Astrocyte (in vitro differentiated cells and primary cell): Measurements from ENCODE around the gene LRRC31. TPM values are rescaled to one million over a fixed set of nuclear protein-coding genes. Genes with fewer than 3 reads are reported as not detected.

Source experiments
- DNase-seq: peaks from one replicate; pipeline ENCODE4 v3.0.0-alpha.2; 2010; ENCODE audit warnings: low read depth
- FAIRE-seq: peaks from 2 replicates; lab custom pipeline; 2011; peaks lifted over from hg19 to GRCh38; lab: Jason Lieb, UNC
- H2AFZ ChIP-seq: 2 replicates; pipeline ENCODE4 v1.6.0; 2012; ENCODE audit warnings: low read depth, low read length, inconsistent platforms
- H3K27ac ChIP-seq: 2 replicates; pipeline ENCODE4 v1.5.1; 2011; ENCODE audit warnings: low read depth, low read length, inconsistent platforms
- H3K27me3 ChIP-seq: 2 replicates; pipeline ENCODE4 v1.6.0; 2011; ENCODE audit warnings: low read length, inconsistent platforms; ENCODE audit not compliant: insufficient read depth
- H3K36me3 ChIP-seq: 2 replicates; pipeline ENCODE4 v1.5.1; 2011; ENCODE audit warnings: low read length, inconsistent platforms; ENCODE audit not compliant: insufficient read depth
- H3K4me1 ChIP-seq: 2 replicates; pipeline ENCODE4 v1.5.1; 2011; ENCODE audit warnings: low read length, inconsistent platforms; ENCODE audit not compliant: insufficient read depth
- H3K4me2 ChIP-seq: 2 replicates; pipeline ENCODE4 v1.6.0; 2012; ENCODE audit warnings: low read length, inconsistent platforms
- H3K4me3 ChIP-seq: 2 replicates; pipeline ENCODE4 v1.5.1; 2011; ENCODE audit warnings: low read depth, mild to moderate bottlenecking, low read length, inconsistent platforms; ENCODE audit not compliant: insufficient read depth
- H3K79me2 ChIP-seq: 2 replicates; pipeline ENCODE4 v1.6.0; 2012; ENCODE audit warnings: mild to moderate bottlenecking, low read length, inconsistent platforms; ENCODE audit not compliant: insufficient read depth
- H3K9ac ChIP-seq: 2 replicates; pipeline ENCODE4 v1.6.0; 2012; ENCODE audit warnings: mild to moderate bottlenecking, low read length, inconsistent platforms
- H3K9me3 ChIP-seq: 2 replicates; pipeline ENCODE4 v1.5.1; 2012; ENCODE audit warnings: low read depth, mild to moderate bottlenecking, low read length, inconsistent platforms; ENCODE audit not compliant: insufficient read depth
- H4K20me1 ChIP-seq: 2 replicates; pipeline ENCODE4 v1.6.0; 2012; ENCODE audit warnings: low read length, inconsistent platforms; ENCODE audit not compliant: insufficient read depth
- H3K27ac Mint-ChIP-seq: one replicate; pipeline ENCODE4 v1.8.0; 2021; ENCODE audit warnings: mild to moderate bottlenecking, mixed read lengths; ENCODE audit not compliant: unreplicated experiment
- H3K27me3 Mint-ChIP-seq: one replicate; pipeline ENCODE4 v1.8.0; 2021; ENCODE audit warnings: low read depth, mixed read lengths; ENCODE audit not compliant: unreplicated experiment
- H3K36me3 Mint-ChIP-seq: one replicate; pipeline ENCODE4 v1.8.0; 2021; ENCODE audit warnings: low read depth, mixed read lengths; ENCODE audit not compliant: unreplicated experiment
- H3K4me1 Mint-ChIP-seq: one replicate; pipeline ENCODE4 v1.8.0; 2021; ENCODE audit warnings: low read depth, mixed read lengths; ENCODE audit not compliant: unreplicated experiment
- H3K4me3 Mint-ChIP-seq: one replicate; pipeline ENCODE4 v1.8.0; 2021; ENCODE audit warnings: mild to moderate bottlenecking, moderate library complexity, mixed read lengths; ENCODE audit not compliant: unreplicated experiment
- H3K9me3 Mint-ChIP-seq: one replicate; pipeline ENCODE4 v1.8.0; 2021; ENCODE audit warnings: mild to moderate bottlenecking, mixed read lengths; ENCODE audit not compliant: unreplicated experiment
- EZH2 ChIP-seq: IDR thresholded peaks from 2 replicates; pipeline ENCODE4 v1.6.1; 2012; ENCODE audit warnings: mild to moderate bottlenecking, low read length, inconsistent platforms; ENCODE audit not compliant: insufficient read depth
- total RNA-seq: library from RNA; stranded (reverse); gene quantifications from 2 replicates; pipeline ENCODE4 v1.2.1, GENCODE V29; 2021
- TF ChIP-seq, protein P1 (sequence below): IDR thresholded peaks from 2 replicates; pipeline ENCODE4 v1.5.1; 2011; ENCODE audit warnings: low read depth, mild to moderate bottlenecking, inconsistent platforms, low read length, moderate library complexity; ENCODE audit not compliant: insufficient read depth

LRRC31 gene
- total RNA-seq, 1 donor from 2014 or later: 0.16 TPM

- Mint-ChIP-seq H3K4me1 (peaks cover 13% of the 10 kb centered on the region), H3K27me3 (peaks cover 4% of the 10 kb centered on the region), H3K27ac (no peak overlapping the region), H3K36me3 (no peaks in the 10 kb centered on the region), H3K4me3 (no peak overlapping the region), H3K9me3 (peaks cover 20% of the 10 kb centered on the region)
- no peaks in the 10 kb centered on the region for H3K79me2 ChIP-seq
- H3K9me3 ChIP-seq: no peaks in the 10 kb centered on the region
- DNase-seq (no peak), FAIRE-seq (no peak)
- H3K27me3 ChIP-seq: no peaks in the 10 kb centered on the region
- TF ChIP-seq, protein P1, sequence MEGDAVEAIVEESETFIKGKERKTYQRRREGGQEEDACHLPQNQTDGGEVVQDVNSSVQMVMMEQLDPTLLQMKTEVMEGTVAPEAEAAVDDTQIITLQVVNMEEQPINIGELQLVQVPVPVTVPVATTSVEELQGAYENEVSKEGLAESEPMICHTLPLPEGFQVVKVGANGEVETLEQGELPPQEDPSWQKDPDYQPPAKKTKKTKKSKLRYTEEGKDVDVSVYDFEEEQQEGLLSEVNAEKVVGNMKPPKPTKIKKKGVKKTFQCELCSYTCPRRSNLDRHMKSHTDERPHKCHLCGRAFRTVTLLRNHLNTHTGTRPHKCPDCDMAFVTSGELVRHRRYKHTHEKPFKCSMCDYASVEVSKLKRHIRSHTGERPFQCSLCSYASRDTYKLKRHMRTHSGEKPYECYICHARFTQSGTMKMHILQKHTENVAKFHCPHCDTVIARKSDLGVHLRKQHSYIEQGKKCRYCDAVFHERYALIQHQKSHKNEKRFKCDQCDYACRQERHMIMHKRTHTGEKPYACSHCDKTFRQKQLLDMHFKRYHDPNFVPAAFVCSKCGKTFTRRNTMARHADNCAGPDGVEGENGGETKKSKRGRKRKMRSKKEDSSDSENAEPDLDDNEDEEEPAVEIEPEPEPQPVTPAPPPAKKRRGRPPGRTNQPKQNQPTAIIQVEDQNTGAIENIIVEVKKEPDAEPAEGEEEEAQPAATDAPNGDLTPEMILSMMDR: peak; percentile 2
- TF ChIP-seq EZH2: no peak
- no peaks in the 10 kb centered on the region for H3K36me3 ChIP-seq
- no peaks in the 10 kb centered on the region for H4K20me1 ChIP-seq
- peak overlapping the region; percentile 87 for H3K4me2 ChIP-seq
- H2AFZ ChIP-seq: peak overlapping the region; percentile 99
- no peak overlapping the region for H3K27ac ChIP-seq
- H3K4me1 ChIP-seq: peaks cover 26% of the 10 kb centered on the region
- H3K4me3 ChIP-seq: peak overlapping the region; percentile 6
- no peak overlapping the region for H3K9ac ChIP-seq
Observed at GRCh38 chr3:169813757-169814517, 55.8 kb downstream of the LRRC31 start.

DNA sequence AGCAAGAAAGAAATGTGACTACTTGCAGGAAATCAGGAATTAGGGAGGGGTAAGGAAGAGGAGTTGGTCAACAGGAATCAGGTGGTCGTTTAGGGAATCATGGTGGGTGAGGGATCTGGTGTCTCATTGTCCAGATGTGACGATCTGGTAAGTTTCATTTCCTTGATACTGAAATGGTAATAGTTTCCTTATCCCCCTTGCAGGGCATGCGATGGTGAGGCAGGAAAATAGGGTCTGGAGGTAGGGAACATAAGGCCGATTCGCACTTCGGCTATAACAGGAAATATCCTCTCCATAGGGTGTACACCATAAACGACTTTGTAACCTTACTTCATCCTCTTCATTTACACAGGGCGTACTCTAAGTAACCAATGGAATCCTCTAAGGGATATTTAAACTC is 56.5 kb downstream of the LRRC31 start:
- H3K27ac Mint-ChIP-seq: peak overlapping the region; percentile 73
- H3K4me3 ChIP-seq: peak overlapping the region; percentile 63
- peak overlapping the region; percentile 87 for H3K4me2 ChIP-seq

More for the DNA sequence above, 56.5 kb downstream of the LRRC31 start:
- H3K36me3 ChIP-seq: no peaks in the 10 kb centered on the region
- DNase-seq (no peak), FAIRE-seq (no peak)
- no peaks in the 10 kb centered on the region for H3K27me3 ChIP-seq
- H3K4me1 Mint-ChIP-seq: peaks cover 7% of the 10 kb centered on the region
- H3K4me3 Mint-ChIP-seq: peak overlapping the region; percentile 59
- H3K4me1 ChIP-seq: peaks cover 22% of the 10 kb centered on the region
- H3K27ac ChIP-seq: peak overlapping the region; percentile 29
- peak overlapping the region; percentile 82 for H3K9ac ChIP-seq
- H3K79me2 ChIP-seq: no peaks in the 10 kb centered on the region
- peaks cover 20% of the 10 kb centered on the region for H3K9me3 Mint-ChIP-seq
- H2AFZ ChIP-seq: peak overlapping the region; percentile 99
- no peaks in the 10 kb centered on the region for H3K9me3 ChIP-seq
- H3K27me3 Mint-ChIP-seq: peaks cover 4% of the 10 kb centered on the region
- no peaks in the 10 kb centered on the region for H4K20me1 ChIP-seq
- TF ChIP-seq EZH2: no peak
- TF ChIP-seq, protein P1: no peak
- H3K36me3 Mint-ChIP-seq: peaks cover 1% of the 10 kb centered on the region
